DMS153 treated with DMSO at 0.1 percent for 48 hours (cell line): ENCODE data around the gene TBC1D24.

Source experiments
- DNase-seq: peaks from one replicate; lab custom pipeline; 2025; ENCODE audit not compliant: unreplicated experiment; lab: John Stamatoyannopoulos, UW

Gene TBC1D24

DNA sequence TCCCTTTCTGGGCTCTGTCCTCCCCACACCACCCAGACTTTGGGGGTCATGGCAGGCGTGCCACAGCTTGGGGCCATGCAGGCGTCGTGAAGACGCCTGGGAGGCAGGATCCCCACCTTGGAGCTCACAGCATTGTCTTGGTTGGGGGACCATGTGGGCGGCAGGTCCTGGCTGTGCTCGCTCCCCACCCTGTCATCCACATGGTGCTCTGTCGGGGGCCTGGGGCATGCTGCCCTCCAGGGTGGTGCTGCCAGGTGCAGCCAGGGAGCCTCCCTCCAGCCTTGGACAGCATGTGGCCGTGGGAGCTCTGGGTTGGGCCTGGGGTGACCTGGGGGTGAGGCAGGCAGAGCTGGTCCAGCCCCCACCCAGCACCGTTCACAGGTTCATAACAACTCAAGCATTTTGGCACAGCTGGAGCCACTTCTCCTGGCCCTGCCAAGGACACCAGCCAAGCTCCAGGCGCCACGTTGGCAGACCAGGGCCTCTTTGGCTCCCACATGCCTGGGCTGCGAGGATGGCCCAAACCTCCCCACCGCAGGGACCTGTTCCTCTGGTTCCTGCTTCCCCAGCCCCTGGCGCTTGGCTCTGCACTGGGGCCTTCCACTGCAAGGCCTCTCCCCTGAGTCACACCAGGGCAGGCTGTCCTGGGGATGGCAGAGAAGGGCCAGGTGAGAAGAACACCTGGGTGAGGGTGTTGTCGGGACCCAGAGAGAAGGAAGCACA, 23.8 kb downstream of the TBC1D24 start:
- no peak for DNase-seq

DNA sequence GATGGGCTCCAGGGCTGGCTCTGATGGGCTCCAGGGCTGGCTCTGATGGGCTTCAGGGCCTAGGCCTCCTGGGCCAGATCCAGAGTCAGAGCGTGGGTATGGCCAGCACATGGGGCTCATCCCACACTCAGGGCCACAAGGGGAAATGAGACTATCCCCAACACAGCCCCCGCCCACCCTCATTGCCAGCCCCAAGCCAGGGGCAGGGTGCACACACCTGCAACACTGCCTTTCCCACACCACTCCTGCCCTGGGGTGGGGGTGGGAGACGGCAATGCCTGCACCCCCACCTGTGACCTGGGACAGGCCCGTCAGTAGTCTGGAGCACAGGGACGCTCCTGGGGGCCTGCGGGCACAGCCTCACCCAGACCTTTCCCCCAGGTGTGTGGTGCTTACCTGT, 24.5 kb downstream of the TBC1D24 start:
- DNase-seq, result no peak

DNA sequence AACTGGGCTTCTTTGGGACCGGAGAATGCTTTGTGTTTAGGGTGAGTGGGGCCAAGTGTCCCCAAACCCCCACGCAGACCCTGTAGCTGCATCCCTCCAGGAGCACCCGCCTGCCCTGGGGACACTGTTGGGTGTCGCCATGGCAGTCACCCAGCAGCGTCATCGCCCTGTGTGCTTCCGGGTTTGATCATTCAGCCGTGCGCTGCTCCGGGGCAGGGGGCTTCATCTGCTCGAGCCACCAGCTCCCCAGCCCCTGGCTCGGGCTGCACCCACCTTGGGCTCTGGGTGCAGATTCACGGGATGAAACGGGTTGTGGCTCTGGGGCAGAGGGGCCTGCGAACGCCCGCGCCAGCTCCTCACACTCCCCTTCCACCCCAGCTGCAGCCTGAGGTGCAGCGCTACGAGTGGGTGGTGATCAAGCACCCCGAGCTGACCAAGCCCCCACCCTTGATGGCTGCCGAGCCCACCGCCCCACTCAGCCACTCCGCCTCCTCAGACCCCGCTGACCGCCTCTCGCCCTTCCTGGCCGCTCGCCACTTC, 25.0 kb downstream of the TBC1D24 start:
- DNase-seq, result no peak

DNA sequence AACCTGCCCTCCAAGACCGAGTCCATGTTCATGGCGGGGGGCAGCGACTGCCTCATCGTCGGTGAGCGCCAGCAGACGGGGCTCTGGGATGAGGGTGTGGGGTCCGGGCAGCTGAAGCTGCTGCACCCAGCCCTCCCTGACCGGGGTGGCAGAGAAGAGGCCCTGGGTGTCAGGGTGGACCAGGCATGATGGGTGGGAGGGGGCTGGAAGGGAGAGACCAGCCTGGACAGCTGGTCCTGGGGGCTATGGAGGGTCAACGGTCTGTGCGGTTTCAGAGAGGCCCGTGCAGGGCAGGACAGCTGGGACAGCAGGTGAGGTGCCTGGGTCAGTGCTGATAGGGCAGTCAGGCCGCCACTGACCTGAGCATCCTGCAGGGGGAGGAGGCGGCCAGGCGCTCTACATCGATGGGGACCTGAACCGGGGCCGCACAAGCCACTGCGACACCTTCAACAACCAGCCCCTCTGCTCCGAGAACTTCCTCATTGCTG, 25.5 kb downstream of the TBC1D24 start:
- DNase-seq, result no peak

DNA sequence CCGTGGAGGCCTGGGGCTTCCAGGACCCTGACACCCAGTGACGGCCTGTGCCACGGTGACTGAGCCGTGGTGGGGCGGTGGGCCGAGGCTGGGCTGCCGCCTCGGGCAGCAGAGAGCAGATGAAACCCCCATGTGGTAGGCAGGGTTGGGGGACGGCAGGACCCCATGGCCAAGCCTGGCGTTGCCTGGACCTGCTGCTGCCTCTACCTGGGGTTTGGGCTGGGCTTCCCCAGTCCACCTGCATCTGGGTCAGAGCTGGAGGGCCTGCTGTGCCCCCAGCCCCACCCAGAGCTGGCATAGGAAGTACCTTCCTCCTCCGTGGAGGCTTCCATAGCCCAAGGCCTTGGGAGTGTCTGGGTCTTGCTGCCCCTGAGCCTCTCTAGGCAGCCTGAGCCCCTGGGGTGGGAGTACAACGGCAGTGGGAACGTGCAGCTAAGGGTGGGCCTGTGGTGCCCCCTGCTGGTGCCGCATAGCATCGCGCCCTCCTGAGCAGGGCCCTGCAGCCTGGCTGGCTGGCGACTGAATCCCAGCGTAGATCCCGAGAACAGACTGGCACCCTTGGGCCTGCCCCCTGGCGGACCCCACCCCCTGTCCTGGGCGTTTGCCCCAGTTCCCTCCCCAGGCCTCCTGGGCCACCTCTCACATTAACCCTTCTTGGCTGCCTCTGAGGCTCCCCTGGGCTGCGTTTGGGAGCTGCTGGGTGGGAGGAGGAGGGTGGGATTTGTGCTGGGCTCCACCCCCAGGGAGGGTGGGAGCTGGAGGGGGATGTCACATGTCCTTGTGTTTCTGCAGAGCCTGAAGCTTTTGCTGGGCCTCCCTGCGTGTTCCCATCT, 26.2 kb downstream of the TBC1D24 start:
- peak; percentile 33 for DNase-seq

GRCh38 chr16:2501946-2502895, 27.3 kb downstream of the TBC1D24 start:
- no peak for DNase-seq

DNA sequence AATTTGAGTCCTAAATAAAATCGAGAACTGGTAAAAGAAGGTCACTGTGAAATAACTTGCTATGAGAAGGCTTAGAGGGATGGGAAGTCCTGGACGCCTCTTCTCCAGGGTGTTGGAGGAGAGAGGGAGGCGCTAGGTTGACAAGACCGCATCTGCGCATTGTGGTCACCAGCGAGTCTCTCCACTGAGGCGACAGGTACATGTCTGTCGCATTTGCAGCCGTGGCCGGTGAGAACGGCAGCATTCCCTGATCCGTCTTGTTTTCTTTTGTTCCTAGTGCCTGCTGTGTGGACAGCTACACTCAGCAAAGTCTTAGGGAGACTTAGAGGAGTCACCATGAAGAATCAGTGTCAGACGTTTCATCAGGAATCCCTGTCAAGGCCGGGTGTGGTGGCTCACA, 30.8 kb downstream of the TBC1D24 start:
- no peak for DNase-seq

- no peak for DNase-seq
Measured at GRCh38 chr16:2507052-2507659, 32.2 kb downstream of the TBC1D24 start.

GRCh38 chr16:2507665-2508064, 32.7 kb downstream of the TBC1D24 start:
- DNase-seq, result no peak

GRCh38 chr16:2508722-2509400, 33.9 kb downstream of the TBC1D24 start:
- DNase-seq, result no peak

DNA sequence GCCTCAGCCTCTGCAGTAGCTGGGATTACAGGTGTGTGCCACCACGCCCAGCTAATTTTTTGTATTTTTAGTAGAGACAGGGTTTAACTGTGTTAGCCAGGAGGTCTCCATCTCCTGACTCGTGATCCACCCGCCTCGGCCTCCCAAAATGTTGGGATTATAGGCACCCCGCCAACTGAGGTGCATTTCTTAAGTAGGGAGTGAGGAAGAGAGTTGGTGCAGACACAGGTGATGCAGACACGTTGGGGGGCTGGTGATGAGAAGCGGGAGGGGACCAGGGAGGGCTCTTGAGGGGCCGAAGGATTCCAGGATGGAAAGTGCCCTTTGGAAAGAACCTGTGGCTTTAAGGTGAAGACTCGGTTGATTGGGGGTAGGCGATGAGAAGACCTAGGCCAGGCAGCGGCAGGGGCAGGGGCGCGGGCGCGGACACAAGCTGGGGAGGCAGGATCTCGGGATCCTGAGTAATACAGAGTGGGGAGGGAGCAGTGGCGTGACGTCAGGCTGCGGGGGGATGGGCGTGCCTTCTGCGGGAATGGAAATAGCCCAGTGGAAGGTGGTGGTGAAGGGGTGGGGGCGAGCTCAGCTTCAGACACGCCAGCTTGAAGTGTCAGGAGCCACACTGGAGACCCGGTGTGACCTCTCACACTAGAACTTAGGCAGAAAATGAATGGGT, 36.3 kb downstream of the TBC1D24 start:
- no peak for DNase-seq

DNA sequence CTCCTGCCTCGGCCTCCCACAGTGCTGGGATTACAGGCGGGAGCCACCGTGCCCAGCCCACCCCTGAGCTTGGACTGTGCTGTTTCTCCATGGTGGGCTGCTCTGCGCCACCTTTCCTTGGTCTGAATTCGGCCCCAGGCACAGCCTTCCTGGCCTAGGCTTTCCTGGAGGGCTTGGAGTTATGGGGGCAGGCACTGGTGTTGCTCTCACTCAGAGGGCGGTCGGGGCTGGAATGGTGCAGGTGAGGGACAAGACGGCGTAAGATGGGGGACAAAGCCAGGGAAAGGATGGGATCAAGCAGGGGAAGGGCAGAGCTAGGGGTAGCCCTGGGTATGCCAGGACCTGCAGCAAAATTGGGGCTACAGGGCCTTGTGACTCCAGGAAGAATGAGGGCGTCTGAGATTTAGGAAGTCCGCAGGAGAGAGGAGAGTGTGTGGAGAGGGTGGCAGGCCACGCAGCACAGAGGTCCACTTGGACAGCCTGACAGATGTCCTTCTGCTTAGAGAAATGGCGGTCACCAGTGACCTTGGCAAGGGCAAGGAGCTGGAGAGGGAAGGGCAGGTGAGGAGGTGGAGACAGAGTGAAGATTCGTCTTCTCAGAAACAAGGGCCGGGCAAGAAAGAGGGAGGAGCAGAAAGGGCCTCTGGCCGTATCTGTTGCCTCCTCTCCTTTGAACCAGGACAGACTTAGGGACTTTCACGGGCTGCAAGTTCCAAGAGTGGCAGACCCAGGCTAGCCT, 37.2 kb downstream of the TBC1D24 start:
- DNase-seq, result no peak

GRCh38 chr16:2512735-2513404, 37.9 kb downstream of the TBC1D24 start:
- DNase-seq, result no peak

- peak; percentile 77 for DNase-seq
Measured at GRCh38 chr16:2513405-2514332, 38.7 kb downstream of the TBC1D24 start, which contains the start of gene ATP6V0C. Gene ATP6V0C, plus strand, starts transcription at chr16:2513952. Its CDS starts 152 bp downstream, at chr16:2514104.

DNA sequence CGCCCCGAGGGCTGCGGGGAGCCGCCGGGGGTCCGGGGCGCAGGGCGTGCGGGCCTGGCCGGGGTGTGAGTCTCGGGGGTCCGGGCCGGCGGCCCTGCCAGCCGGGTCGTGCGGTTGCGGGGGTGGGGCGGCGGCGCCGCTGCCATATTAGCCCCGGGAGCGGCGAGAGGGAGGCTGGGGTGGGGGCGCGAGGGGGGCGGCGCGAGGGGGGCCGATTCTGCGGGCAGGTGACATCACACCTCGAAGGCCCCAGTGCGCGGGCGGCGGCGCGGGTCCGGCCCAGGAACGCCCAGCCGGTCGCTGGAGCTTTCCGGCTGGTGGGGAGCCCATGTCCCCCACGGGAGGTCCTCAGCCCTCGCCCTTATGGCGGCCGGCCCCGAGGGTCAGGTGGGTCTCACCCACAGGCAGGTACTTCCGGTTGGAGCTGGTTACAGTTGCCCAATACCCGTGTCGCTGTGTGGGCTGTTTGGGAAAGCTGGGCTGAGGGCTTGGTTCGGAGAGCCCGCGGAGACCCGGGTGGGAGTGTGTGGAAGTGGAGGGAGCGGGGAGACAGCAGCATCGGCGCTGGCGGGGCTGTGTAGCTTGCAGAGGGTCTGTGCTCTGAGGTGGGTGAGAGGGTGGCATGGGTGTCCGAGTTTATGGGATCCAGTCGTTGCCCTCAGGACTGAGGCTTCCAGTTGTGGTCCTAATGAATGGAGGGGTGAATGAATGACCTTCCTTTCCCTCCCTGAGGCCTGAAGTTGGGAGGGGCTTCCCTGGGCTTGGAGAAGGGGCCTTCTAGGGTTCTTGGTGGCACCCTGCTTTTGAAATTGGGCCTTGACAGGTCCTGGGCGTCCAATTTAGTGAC, 39.6 kb downstream of the TBC1D24 start:
- no peak for DNase-seq
